Activated CD4-positive, alpha-beta T cell treated with anti-CD3 and anti-CD28 coated beads, Interleukin-2, amount 50 U/mL, for 48 hours (primary cell): ENCODE results near the gene GRIN3A.
"Not testable (repeated sequence)": the region's sequence is repeated elsewhere in the genome, so short reads cannot be mapped to it uniquely, and the experiment has no call there.

Experiments used
- DNase-seq, 2 experiments: peaks; one replicate each; pipeline ENCODE4 v3.0.0-alpha.2; 2020

The GRIN3A gene

DNA sequence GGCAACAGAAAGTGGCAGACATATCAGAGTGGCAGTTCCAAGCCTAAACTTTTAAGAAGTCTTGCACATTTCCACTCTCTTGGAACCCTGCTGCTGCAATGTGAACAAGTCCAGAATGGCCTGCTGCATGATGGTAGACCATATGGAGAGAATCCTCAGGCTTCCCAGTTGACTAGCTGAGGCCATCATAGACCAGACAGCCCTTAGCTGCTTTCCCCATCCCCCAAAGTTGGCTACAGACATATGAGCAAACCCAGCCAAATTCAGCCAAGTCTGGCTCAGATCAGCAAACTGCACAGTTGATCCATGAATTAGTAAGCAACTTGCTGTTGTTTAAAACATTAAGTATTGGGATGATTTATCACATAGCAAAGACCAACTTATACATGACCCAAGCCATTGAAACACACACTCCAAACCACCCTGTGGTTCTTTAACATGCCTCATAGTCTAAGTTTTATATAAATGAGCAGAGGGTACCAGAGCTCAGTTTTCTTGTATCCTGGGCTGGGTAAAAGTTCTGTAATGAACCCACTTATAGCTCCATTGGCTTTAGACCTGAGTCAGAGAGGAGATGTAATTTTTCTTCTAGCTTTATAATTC lies 163.6 kb downstream of the GRIN3A start:
- no peak for DNase-seq

DNA sequence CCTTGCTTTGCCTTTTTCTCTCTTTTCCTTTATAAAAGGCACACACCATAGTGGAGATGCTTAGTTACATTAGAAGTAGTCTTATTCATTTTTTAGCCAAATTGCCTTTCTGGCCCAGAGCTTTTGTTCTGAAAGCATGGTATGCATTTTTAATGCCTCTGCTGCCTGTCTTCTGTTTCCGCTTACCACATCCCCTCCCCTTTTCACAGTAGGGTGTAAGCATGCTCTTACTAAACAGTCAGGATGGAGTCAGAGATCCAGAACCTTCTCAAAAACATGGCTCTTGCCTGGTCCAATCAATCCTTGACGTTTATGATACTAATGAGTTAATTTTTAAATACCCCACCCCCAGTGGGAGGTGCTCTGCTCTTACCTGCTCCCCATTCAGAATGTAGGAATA lies 166.1 kb downstream of the GRIN3A start:
- DNase-seq, result no peak

DNA sequence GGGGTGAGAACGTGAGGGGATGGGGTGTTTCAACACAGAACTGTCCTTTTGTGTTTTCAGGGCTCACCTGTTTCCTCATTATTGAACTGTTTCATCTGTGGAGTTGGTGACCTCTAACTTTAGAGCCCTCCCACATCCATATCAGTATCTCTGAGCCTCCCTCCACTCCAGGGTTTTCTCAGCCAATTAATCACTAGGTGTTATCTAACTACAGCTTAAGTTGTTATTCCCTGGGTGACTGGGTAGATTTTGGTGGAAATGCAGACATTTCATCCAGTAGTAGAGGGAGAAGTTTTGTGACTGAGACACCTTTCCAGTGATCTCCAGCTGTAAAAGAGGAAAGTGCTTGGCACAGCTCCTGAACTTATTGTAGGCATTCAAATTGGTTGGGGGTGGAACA lies 167.3 kb downstream of the GRIN3A start:
- DNase-seq, result no peak

DNA sequence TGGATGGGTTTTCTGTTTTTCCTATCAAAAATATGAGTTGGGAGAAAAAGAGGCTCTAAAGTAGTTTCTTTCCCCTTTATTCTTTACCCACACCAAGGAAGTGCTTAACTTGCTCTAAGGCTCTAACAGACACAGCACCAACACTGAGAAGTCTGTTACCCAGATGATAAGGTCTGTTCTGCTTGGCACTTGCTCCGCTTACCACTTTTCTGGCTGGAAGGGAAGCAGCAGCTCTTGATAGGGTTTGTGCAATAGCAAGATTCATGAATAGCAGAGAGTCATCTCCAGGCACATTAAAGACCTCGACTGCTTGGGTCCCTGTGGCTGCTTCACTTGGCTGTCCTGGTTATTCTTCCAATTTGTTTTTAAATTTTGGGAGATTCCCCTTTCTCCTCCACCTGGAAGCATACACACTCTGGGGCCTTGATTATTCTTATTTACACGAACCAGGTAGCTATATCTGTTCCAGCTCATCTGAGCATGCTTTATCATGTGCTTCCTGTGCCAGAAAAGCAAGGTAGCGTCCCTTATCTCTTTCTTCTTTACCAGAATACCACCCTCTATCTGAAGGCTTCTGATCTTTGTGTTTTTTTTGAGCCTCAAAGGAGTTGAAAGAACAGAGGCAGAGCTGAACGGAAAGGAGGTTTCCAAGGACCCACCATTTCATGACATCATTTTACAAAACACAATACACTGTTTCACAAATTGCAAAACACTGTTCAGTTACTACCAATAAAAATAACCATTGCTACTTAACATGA lies 168.5 kb downstream of the GRIN3A start:
- no peak for DNase-seq

DNA sequence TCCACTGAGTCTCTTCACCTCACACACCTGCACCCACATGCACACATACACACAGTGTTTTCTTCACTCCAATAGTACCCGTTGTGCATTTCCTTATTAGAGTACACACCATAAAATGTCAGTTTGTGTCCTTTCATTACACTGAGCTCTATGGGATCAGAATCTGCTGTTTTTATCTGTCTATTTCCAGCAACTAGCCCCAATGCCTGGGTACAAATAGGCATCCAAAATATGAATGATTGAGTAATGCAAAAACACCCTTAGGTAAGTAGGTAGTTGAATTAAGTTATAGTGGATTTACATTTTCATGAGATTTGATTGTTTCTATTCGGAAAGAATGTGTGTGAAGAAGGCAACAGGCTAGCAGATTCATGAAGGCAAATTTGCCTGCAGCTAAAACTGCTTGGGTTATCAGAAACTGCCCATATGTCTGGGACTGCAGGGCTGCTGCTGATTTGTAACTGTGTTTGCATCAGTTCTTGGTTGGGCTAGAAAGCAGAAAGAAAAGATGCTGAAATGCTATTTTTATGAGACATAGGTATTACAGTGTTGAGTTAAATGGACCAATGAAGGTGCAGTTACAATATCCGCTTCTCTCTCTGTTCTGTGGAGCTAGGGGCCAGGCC lies 170.6 kb downstream of the GRIN3A start:
- no peak for DNase-seq

DNA sequence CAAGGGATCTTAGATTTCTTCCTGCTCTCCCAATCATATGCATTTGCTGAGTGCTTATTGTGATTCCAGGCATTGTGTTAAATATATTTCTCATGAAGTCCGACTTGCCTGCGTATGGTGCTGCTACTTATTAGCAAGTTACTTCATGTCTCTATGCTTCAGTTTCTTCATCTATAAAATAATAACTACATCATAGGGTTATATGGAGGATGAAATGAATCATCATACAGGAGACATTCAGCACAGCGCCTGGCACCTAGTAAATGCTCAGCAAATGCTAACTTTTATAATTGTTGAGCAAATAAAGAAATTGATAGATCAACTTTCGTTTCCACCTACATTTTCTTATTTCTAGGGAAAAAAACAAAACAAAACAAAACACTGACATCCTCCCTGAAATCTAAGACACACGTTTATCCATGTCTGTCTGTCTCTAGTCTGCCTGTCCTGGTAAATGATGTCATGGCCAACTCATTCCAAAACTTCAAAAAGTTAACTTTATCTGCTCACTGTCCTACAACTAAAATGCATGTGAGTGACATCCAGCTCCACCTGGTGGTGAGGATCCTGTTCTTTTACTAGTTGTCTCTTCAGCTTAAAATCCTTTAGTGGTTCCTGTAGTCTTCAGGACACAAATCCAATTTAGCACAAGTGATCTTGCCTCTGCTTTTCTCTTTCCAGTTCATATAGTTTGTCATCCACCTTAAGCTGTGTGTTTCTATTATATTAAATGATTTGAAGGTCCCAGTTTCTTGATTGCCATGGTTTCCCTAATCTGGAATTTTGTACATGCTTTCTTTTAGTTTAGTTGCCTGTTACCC lies 171.3 kb downstream of the GRIN3A start:
- peak; percentile 27 to 50 for DNase-seq

DNA sequence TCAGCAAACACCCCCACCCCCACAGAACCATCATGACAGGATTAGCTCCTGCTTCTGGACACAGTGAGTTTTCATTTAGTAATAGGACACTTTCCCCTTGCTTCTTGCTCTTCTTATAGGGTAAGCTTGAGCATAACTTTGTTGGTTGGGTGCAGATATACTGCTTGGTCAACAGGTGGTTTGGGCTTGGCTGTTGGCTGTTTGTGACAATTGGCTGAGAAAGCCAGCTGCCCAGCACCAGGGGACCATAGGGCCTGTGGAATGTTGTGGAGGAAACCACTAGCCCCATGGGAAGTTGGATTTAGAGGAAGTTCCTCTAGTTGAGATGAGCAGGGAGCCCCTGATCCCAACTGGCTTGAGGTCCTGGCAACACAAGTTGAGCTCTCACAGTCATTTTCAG lies 174.2 kb downstream of the GRIN3A start:
- DNase-seq, result no peak

DNA sequence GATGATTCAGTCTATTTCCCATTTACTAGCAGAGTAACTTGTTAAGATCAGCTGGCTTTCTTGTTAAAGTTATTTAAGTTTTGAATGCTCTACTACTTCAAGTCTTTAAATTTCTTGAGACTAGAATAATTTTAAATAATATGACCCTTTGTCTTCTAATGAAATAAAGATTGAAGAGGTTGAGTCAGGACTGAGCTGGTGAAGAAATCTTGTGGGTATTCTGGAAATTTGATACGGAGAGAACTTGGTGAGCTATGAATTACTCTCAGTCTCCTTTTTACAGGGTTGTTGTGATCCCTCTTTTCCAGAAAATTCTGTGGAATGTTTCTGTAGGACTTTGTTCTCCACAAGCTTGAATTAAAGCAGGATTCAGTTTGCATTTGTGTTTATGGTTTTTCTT lies 175.5 kb downstream of the GRIN3A start:
- no peak for DNase-seq

DNA sequence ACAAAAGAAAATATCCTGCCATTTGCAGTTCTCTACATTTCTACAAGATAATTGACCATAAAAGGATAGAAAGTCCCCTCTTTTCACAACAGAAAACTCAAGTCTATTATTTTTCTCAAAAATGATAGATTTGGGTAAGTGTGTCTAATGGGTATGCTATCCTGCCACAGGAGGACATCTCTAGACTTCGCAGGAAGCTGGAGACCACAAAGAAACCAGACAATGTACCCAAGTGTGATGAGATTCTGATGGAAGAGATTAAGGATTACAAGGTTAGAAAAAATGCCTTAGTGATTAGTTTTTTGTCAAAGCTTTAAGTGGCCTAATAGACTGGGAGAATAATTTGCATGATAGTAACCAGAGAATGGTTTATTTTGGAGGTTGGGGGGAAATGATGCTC lies 176.7 kb downstream of the GRIN3A start:
- no peak for DNase-seq

DNA sequence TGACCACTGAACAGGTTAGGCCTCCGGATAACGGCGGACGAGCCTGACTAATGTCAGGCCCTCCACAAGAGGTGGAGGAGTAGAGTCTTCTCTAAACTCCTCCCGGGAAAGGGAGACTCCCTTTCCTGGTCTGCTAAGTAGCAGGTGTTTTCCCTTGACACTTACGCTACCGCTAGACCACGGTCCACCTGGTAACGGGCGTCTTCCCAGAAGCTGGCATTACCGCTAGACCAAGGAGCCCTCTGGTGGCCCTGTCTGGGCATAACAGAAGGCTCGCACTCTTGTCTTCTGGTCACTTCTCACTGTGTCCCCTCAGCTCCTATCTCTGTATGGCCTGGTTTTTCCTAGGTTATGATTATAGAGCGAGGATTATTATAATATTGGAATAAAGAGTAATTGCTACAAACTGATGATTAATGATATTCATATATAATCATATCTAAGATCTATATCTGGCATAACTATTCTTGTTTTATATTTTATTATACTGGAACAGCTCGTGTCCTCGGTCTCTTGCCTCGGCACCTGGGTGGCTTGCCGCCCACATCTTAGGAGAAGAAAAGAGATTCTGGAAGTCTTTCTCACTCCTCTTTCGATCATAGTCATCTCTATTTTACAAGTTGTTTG lies 188.9 kb downstream of the GRIN3A start:
- DNase-seq, result not testable (repeated sequence)

DNA sequence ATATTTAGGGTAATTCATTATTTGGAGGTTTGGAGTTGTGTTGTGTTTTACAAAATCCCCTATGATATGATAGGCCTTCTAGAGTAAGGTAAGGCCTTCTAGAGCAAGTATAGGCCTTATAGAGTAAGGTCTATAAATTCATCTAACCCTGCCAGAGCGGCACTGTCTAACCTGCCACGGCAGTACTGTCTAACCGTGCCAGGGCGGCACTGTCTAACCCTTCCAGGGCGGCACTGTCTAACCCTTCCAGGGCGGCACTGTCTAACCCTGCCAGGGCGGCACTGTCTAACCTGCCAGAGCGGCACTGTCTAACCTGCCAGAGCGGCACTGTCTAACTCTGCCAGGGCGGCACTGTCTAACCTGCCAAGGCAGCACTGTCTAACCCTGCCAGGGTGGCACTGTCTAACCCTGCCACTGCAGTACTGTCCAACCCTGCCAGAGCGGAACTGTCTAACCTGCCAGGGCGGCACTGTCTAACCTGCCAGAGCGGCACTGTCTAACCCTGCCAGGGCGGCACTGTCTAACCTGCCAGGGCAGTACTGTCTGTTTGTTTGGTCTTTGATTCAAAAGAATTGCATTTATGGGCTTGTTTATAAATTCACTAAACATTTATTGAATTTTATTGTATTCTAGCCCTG lies 195.2 kb downstream of the GRIN3A start:
- no peak for DNase-seq

DNA sequence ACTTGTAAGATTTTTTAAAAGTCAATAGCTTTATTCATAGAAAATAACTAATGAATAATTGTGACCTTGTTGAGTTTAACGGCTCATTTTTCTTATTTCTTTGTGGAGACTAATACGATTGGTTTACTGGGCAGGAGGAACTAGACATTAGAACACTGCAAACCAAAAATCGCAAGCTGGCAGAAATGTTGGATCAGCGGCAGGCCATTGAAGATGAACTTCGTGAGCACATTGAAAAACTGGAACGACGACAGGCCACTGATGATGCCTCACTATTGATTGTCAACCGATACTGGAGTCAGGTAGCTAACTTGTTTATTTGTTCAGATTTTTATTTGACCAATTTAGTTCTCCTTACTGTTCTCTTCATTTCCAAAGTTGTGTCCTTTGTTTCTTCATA lies 198.4 kb downstream of the GRIN3A start:
- no peak for DNase-seq

DNA sequence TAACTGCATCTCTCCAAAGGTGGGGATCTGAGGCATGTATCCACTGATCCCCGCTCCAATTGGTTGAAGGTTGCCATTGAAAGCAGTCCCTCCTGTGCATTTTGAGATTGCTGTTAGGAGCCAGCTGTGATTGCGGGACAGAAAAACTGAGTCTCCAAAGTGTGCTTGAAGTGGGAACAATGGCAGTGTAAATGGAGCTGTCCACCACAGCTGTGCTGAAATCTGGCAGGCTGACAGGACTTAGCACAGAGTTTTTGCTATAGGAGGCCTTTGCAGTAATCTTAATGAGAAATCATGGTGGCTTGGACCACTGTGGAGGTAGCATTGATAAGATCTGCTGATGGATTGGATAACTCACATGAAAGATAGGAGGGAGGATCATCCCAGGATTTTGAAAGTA lies 201.5 kb downstream of the GRIN3A start:
- peak; percentile 17 to 24 for DNase-seq

DNA sequence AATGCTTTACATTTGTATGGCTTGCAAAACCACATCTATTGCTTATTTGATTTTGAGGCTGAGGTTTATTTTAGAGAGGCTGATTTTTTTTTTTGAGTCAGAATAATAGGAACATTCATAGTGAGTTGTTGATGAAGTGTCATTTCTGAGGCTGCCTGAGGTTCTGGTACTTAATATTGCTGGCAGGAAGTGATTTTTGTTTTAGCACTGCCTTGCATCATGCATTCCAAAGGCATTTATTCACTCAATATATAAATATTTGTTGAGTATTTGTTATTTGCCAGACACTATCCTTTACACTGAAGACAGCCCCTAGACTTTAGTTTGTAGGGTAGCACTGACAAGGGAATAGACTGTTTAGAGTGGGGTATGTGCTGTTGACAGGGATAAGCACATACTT lies 202.1 kb downstream of the GRIN3A start:
- no peak for DNase-seq

DNA sequence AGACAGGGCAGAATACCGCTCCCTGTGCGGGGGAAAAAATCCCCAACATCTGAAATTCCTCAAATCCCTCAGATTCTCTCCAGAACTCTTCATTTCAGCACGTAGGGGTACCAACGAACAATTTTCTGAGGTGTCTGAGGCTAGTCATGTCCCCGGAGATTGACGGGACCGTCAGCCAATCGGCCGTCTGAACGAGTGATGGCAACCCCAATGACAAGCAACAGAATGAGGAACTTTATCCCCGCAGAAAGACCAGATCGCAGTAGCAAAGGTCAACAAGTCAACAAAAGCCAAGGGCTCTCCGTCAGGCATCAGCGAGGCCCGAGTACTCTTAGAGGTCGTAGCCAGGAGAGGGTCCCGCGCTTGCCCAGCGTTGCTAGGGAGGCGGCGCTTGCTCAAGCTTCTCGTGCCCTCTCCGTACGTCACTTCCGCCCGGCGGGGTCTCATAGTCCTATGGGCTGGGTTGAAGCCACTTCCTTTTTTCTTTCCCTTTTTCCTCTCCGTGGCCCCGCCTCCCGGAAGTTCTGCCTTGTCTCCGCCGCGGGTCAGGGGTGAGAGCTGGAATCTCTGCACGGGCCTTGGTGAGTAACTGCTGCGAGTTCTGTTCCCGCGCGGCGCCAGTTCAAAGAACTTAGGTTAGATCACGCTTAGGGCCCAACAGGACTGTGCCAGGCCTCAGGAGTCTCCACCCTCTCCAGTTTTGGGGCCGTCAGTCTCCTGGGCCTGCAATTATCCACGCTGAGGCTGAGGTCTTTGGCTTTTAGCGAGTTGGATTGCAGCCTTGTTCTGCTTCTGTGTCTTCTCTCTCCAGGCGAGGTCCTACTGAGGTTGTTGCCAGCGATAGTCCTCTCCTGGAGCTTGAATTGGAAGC lies 204.9 kb downstream of the GRIN3A start, which contains the start of gene RNF20:
Gene RNF20 (plus strand): TSS at position 520 of the 871 bp plus-strand sequence. CDS start 1,571 bp downstream, outside the sequence.
- DNase-seq, result peak; percentile 99 to 100

DNA sequence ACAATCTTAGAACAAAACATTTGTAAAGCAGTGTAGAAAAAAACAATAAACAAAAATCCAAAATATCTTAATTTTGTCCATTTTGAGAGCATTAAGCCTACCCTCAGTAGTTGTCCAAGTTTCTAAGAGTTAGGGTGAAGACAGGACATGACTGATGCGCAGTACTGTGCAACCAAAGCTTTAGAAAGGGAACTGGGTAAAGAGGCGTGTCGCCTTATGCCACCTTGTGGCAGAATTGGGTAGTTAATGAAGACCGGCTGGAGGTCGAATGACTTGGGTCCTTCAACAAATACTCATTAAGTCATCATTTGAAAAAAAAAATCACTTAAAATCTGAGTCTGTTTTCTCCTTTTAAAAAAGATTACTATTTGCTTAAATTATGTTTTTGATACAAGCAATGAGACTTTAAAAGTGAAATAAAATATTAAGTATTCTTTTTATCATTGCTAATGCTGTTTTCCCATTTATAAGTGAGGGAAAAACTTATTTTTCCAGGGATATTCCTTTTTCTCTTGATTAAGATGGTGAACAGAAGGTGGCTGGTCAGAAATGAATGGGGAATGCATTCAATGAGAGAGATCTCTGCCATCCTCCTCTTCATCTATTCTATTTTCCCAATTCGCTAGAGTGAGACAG lies 208.3 kb downstream of the GRIN3A start:
- peak; percentile 69 to 74 for DNase-seq

DNA sequence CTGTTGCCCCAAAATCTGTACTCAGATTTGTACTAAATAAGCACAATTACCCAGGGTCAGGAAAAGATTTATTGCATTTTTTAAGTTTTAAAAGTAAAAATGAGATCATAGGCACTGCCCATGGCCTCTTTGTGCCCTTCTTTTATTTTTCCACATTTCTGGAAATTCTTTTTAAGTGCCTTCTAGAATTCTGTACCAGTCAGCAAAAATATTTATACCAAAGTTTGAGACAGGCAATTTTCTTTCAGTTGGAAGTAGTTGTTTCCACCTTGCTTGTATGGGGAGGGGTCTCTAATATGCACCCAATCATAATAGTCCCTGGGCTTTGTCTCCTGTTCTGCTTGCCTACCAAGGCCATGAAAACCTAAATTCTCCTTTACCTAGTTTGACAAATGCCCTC lies 210.4 kb downstream of the GRIN3A start:
- no peak for DNase-seq

DNA sequence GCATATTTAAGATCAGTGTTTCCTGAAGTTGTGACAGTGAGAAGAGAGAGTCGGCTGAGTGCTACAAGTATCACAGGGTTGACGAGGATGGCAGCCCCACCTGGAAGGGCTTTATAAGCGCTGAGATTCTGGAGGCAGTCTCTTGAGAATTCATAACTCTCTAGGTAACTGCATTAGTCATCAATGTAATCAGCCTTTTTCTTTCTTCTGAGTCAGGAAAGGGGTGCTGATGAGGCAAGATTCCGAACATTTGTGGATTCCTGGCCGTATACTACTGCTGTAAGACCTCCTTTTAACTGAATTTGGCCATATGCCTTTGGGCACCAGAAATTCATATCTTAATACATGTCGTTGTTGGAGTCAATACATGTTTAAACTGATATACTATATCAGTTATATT lies 211.4 kb downstream of the GRIN3A start:
- DNase-seq, result no peak

DNA sequence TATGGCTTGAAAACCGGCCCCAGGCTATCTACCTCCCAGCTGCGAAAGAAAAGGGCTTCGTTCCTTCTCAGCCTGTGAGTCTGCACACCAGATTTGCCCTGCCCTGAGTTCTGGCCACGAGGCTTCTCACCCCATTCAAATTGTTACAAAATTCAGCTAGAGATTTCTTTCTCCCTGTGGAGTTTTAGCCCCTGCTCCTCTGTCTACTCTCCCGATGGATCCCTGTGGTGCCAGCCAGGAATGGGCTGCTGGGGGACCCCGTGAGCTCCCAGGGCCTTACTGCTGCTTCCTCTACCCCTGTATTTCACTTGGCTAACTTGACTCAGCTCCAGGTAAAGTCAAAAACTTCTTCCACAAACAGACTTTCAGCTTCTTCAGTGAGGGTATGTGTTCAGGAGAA lies 214.1 kb downstream of the GRIN3A start:
- DNase-seq, result no peak
